SK-N-DZ (cell line): Measurements from ENCODE around the gene ZNF547. TPM values are rescaled to one million over a fixed set of nuclear protein-coding genes. Genes with fewer than 3 reads are reported as not detected.

ENCODE experiments used
- DNase-seq: peaks from one replicate; pipeline ENCODE4 v3.0.0-alpha.2; 2015; ENCODE audit warnings: low spot score
- polyA plus RNA-seq, 2 experiments: library from polyadenylated mRNA; depleted of rRNA; stranded (reverse); fragments of >200 nt; gene quantifications; 2 replicates each; pipeline ENCODE4 v1.2.3, GENCODE V29; 2014

Gene ZNF547
- polyA plus RNA-seq (2014; cell fraction: cytosol; rRNA removed): 7.0 and 7.6 TPM in 2 replicates
- 3.2 and 4.7 TPM in 2 replicates for polyA plus RNA-seq (2014; cell fraction: nucleus; rRNA removed)

- peak; percentile 98 for DNase-seq
These were observed at the start of gene ZNF547, which contains the start of gene TRAPPC2B for GRCh38 chr19:57362997-57363687. ZNF547 (plus strand) TSS chr19:57363551; CDS start chr19:57368556, 5,005 bp downstream. TRAPPC2B (plus strand) TSS chr19:57363551; CDS start chr19:57364834, 1,283 bp downstream.

GRCh38 chr19:57314146-57314545 lies 49.2 kb upstream of the ZNF547 start:
- no peak for DNase-seq

DNA sequence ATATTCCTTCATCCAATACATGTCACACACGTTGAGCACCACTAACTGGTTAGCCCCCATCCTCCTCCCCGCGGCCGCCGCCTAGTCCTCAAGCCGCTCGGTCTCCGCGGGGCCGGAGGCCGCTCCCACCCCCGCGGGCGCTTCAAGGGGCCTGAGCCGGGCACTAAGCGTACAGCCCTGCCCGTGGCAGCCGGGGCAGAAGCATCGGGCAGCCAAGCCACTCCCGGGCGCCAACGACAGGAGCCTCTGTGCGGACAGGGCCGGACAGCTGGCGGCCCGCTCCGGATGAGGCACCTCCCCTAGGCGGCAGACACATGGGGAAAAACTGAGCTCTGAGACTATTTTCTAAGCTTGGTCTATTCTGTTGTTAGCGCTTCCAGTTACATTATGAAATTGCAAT lies 45.8 kb upstream of the ZNF547 start:
- DNase-seq: no peak

DNA sequence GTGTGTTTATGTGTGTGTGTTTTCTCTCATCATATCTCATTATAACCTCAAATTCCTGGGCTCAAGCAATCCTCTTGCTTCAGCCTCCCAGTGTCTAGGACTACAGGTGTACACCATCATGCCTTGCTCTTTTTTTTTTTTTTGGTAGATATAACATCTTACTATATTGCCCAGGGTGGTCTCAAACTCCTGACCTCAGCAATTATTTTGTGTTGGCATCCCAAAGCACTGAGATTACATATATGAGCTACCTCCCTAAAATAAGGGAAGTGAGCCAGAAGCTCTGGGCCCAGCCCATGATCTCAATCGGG lies 43.5 kb upstream of the ZNF547 start:
- DNase-seq: no peak

- peak; percentile 90 for DNase-seq
These were observed 42.9 kb upstream of the ZNF547 start, which contains the start of gene ZNF543 for GRCh38 chr19:57320180-57321084. ZNF543 (plus strand) TSS chr19:57320472; CDS start chr19:57320854, 382 bp downstream.

DNA sequence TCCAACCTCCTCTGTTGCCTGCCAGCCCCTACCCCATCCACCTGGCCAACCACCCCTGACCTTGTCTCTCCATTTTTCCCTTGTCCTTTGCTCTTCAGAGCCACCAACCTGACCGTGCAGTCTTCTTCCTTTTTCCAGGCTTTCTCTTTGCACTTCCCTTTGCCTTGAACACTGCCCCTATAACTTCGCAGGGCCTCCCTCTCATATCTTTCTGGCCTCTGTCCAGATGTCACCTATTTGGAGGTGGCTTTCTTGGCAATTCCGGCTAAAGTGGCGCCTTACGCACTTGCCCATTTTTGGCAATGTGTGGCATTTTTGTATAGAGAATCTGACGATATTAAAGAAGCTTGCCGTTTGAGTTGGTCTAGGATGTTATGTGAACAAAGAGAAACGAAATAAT lies 42.2 kb upstream of the ZNF547 start:
- DNase-seq: no peak

- no peak for DNase-seq
These were observed 41.6 kb upstream of the ZNF547 start for GRCh38 chr19:57321751-57322150.

- DNase-seq: no peak
These were observed 38.4 kb upstream of the ZNF547 start for GRCh38 chr19:57324992-57325391.

- DNase-seq: no peak
These were observed 35.4 kb upstream of the ZNF547 start for GRCh38 chr19:57327993-57328392.

GRCh38 chr19:57334191-57334590 lies 29.2 kb upstream of the ZNF547 start:
- no peak for DNase-seq

DNA sequence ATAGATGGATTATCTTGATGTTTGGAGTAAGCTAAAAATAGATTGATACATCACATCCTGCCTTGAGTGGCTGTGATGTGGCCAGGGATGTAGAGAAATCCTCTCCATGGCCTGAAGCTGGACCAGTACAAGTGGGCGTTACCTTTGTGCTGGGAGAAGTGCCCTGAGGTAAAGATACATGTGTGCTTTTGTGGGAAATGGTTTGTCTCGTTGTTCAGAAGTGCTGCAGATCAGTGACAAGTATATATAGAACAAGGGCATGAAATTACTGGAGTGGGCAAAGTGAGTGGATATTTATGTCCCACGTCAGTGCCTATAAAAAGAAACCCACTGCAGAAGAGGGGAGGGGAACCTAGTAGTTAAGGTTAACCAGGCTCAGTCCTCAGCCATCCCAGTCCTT lies 24.5 kb upstream of the ZNF547 start:
- DNase-seq: no peak

DNA sequence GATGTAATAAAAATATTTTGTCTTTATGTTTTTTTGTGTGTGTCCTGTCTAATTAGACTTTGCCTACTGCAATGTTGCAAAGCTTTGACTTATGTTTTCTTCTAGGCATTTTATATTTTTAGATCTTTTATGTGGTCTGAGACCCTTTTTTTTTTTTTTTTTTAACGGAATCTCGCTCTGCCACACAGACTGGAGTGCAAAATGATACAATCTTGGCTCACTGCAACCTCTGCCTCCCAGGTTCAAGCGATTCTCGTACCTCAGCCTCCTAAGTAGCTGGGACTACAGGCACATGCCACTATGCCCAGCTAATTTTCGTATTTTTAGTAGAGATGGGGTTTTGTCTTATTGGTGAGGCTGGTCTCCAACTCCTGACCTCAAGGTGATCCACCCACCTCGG lies 20.8 kb upstream of the ZNF547 start:
- DNase-seq: no peak

- DNase-seq: no peak
These were observed 15.2 kb upstream of the ZNF547 start for GRCh38 chr19:57348136-57348535.

DNA sequence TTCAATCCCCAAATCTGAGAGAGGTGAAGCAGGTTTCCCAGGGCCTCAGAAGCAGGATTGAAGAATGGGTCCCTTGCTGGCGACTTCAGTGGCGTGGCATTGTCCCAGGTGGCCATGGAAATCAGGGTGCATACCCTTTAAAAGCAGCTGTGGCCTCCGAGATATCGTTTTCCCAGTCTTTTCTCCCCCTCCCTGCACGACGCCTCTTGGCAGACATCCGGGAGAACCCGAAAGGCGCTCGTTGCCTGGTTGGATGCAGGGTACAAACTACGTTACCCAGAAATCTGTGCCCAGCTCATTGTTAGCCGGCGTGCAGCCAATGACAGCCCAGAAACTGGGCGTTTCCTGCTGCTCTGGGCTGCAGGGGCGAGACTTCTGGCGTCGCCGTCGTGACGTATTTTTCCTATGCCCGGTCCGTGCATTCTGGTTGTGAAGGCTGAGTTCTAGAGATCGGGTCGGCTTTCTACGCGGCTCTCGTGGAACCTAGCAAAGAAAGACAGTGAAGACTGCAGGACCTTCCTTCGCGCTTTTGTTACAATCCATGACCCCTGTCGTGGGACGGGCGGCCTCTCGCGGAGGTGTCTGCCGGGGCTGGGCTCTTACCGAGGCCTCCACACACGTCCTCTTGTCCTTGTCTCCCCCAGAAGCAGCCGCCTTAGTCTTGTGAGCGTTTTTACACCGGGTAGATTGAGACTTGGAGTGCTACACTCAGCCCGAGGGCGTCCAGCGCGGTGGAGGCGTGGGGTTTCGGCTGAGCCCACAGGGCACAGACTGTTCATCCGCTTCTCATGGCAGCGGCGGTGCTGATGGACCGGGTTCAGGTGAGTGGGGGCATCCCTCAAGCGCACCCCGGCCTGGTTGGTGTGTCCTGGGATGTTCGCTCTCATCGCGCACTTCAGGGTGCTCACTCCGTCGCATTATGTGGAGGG lies 12.2 kb upstream of the ZNF547 start, which contains the start of gene ZNF304:
TSS of gene ZNF304 (plus strand) at position 395 of the 929 bp plus-strand sequence. CDS start at position 789, 394 bp downstream.
- DNase-seq: peak; percentile 86

- no peak for DNase-seq
These were observed 11.5 kb upstream of the ZNF547 start for GRCh38 chr19:57351867-57352266.

DNA sequence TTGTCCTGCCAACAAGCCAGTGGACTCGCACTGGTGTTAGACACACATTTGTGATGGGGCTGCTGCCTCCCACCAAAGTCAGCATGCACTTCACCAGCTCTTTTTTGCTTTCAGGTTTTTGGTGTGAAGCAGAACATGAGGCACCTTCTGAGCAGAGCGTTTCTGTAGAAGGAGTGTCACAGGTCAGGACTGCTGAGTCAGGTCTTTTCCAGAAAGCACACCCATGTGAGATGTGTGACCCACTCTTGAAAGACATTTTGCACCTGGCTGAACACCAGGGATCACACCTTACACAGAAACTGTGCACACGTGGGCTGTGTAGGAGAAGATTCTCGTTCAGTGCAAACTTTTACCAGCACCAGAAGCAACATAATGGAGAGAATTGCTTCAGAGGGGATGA lies 7.4 kb upstream of the ZNF547 start:
- DNase-seq: no peak

DNA sequence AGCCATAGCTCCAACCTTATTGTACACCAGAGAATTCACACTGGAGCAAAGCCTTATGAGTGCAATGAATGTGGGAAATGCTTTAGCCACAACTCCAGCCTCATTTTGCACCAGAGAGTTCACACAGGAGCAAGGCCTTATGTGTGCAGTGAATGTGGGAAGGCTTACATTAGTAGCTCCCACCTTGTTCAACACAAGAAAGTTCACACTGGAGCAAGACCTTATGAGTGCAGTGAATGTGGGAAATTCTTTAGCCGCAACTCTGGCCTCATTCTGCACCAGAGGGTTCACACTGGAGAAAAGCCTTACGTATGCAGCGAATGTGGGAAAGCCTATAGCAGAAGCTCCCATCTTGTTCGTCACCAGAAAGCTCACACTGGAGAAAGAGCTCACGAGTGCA lies 5.9 kb upstream of the ZNF547 start:
- no peak for DNase-seq

GRCh38 chr19:57359300-57359699 lies 4.1 kb upstream of the ZNF547 start:
- DNase-seq: no peak

DNA sequence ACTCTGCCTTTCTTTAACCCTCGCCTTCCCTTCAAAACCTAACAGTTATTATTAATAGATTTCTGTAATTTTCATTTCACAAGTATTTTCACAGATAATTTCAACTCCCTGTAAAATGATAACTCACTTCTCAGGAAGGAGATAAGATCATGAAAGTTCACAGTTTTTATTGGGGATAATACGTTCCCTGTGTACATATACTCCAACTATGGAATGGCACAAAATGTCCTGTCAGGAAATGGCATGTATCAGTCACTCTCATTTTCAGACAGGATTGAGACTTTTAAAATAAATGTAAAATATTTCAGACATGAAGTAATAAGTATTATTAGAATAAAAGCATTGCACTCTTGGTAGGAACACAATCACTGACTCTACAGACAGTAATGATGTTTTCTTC lies 932 bp upstream of the ZNF547 start:
- no peak for DNase-seq

GRCh38 chr19:57363688-57364181 lies 384 bp downstream of the ZNF547 start:
- DNase-seq: no peak

- no peak for DNase-seq
These were observed 3.4 kb downstream of the ZNF547 start for GRCh38 chr19:57366776-57367175.
